Thyroid gland (tissue), 4 donors: ENCODE data around the gene SPEG. TPM values are rescaled to one million over a fixed set of nuclear protein-coding genes. Genes with fewer than 3 reads are reported as not detected.

Experiments used
- DNase-seq, 2 donors: peaks; one replicate each; pipeline ENCODE4 v3.0.0-alpha.2; 2019
- H3K27ac ChIP-seq, 3 donors: fragments of 200-600 bp; sonication (generic); 1 replicate in 2 of 3; 2 replicates in 1 of 3; pipeline ENCODE4 v1.5.1; 2016 to 2019; ENCODE audit warnings: mild to moderate bottlenecking in 1 of 3, moderate library complexity in 1 of 3
- H3K27me3 ChIP-seq: fragments of 200-600 bp; sonication (generic); one replicate; pipeline ENCODE4 v1.5.1; 2019
- H3K36me3 ChIP-seq, 2 donors: fragments of 200-600 bp; sonication (generic); one replicate each; pipeline ENCODE4 v1.5.1; 2016 to 2019
- H3K4me1 ChIP-seq, 2 donors: fragments of 200-600 bp; sonication (generic); one replicate each; pipeline ENCODE4 v1.5.1; 2017 to 2019
- H3K4me3 ChIP-seq, 3 donors: fragments of 200-600 bp; sonication (generic); replicated peaks in 1 of 3; 1 replicate in 2 of 3; 2 replicates in 1 of 3; pipeline ENCODE4 v1.5.1; 2016; ENCODE audit warnings: mild to moderate bottlenecking in 1 of 3
- H3K9me3 ChIP-seq: fragments of 200-600 bp; sonication (generic); one replicate; pipeline ENCODE4 v1.5.1; 2017
- POLR2A ChIP-seq, 2 donors: fragments of 450-650 bp; IDR thresholded peaks; one replicate each; pipeline ENCODE4 v1.6.1; 2017; ENCODE audit warnings: antibody characterized with exemption in 2 of 2, mild to moderate bottlenecking in 2 of 2, moderate library complexity in 1 of 2
- WGBS, 2 donors: methylation state at CpG; one replicate each; pipeline ENCODE4 v1.1.5; 2017; 5-methylcytosine and 5-hydroxymethylcytosine counted together
- intact Hi-C: fragments of 100-400 bp; cut with DNase I; formaldehyde crosslinking; loops from one replicate; pipeline ENCODE4 v1.15.1; 2023
- total RNA-seq, 4 donors: library from RNA; depleted of rRNA; stranded (reverse); fragments of >200 nt; gene quantifications; one replicate each; pipeline ENCODE4 v1.2.3, GENCODE V29; 2016
- TF ChIP-seq, protein P1 (sequence below), 6 experiments: fragments of 200-600 bp in 3 of 6; fragments of 450-650 bp in 3 of 6; sonication (generic) in 3 of 6; IDR thresholded peaks; one replicate each; pipeline ENCODE4 v1.5.1; 2016 to 2019; ENCODE audit warnings: antibody characterized with exemption in 6 of 6, mild to moderate bottlenecking in 2 of 6, inconsistent platforms in 1 of 6, moderate library complexity in 1 of 6

Gene SPEG
- total RNA-seq, 4 donors from 2014 or later: 1.9 to 3.5 (median 3.3) TPM

DNA sequence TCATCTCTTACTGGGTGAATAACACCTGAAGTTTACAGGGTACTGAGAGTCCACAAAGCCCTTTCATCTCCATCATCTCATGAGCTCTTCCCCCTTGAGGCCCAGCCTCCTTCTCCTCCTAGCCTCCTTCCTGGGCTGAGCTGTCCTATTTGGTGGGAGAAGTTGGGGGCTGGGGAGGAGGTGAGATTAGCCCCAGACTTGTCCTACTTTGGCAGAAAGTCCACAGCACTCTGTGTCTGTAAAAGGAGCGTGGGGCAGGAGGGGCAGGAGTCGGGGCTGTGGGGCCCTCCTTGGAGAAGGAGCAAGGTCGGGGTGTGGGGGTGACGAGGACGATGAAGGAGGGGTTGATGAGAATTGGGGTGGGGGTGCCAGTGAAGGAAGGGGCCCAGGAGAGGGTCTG lies 26.4 kb upstream of the SPEG start:
- intact Hi-C loops: loop anchor here (5.0 to 10.0 kb wide), 2 partner anchors 44 to 227 kb away; no protein-coding TSS in a partner anchor
- no peaks in the 10 kb centered on the region for H3K9me3 ChIP-seq
- TF ChIP-seq, protein P1, sequence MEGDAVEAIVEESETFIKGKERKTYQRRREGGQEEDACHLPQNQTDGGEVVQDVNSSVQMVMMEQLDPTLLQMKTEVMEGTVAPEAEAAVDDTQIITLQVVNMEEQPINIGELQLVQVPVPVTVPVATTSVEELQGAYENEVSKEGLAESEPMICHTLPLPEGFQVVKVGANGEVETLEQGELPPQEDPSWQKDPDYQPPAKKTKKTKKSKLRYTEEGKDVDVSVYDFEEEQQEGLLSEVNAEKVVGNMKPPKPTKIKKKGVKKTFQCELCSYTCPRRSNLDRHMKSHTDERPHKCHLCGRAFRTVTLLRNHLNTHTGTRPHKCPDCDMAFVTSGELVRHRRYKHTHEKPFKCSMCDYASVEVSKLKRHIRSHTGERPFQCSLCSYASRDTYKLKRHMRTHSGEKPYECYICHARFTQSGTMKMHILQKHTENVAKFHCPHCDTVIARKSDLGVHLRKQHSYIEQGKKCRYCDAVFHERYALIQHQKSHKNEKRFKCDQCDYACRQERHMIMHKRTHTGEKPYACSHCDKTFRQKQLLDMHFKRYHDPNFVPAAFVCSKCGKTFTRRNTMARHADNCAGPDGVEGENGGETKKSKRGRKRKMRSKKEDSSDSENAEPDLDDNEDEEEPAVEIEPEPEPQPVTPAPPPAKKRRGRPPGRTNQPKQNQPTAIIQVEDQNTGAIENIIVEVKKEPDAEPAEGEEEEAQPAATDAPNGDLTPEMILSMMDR (IDR thresholded peaks at IDR 0.05): no peak
- TF ChIP-seq POLR2A (IDR thresholded peaks at IDR 0.05): no peak
- H3K36me3 ChIP-seq: no peaks in the 10 kb centered on the region
- no peaks in the 10 kb centered on the region for H3K27me3 ChIP-seq
- H3K4me3 ChIP-seq: no peak overlapping the region
- no peak for DNase-seq
- 86% methylated on average over 5 of the region's 5 CpGs for WGBS, 2 donors
- H3K4me1 ChIP-seq: peaks cover 0 to under 1% of the 10 kb centered on the region in 2 donors
- no peak overlapping the region for H3K27ac ChIP-seq

DNA sequence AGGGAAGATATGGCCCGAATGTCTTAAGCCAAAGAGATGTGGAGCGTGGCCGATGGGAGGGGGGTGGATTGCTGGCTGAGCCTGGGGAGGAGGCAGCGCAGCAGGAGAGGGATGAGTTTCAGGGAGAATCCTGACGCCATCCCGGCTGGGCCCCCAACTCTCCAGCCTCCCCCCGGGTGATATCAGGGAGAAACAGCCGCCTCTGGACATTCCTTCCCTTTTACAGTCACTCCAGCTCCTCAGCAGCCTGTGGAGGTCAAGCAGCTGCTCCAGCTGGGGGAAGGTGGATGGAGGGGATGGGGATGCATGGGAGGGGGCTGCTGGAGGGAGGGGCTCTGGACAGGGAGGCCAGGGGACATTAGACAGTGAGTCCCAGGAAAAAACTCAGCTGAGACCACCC lies 26.0 kb upstream of the SPEG start:
- Histone ChIP-seq H3K27me3 (no peaks in the 10 kb centered on the region), H3K27ac (no peak overlapping the region), H3K4me1 (no peaks in the 10 kb centered on the region), H3K4me3 (no peak overlapping the region), H3K36me3 (no peaks in the 10 kb centered on the region), H3K9me3 (no peaks in the 10 kb centered on the region)
- intact Hi-C loops: loop anchor here (5.0 to 10.0 kb wide), 2 partner anchors 44 to 226 kb away; no protein-coding TSS in a partner anchor
- TF ChIP-seq, protein P1 (IDR thresholded peaks at IDR 0.05): no peak
- TF ChIP-seq POLR2A (IDR thresholded peaks at IDR 0.05): no peak
- DNase-seq: no peak
- 61 to 66% methylated on average over 8 of the region's 8 CpGs for WGBS, 2 donors

DNA sequence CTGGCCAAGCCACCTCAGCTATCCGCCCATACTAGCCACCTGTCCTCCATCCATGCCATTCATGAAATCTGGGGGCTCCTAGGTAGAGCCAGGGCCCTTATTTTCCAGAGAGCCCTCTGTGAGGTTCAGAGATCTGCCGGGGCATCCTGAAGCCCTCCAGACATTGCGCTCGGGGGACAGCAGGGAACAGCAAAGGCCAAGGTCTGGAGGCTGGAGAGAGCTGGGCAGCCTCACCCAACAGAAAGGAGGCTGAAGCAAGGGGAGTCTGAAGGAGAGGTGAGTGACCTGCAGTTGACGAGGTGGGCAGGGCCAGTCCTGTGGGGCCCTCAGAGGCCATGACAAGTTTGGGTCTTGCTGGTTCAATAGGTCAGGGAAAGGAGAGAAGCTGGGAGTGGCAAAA lies 25.0 kb upstream of the SPEG start:
- Histone ChIP-seq H3K4me3 (no peak overlapping the region), H3K9me3 (no peaks in the 10 kb centered on the region), H3K27ac (no peak overlapping the region), H3K27me3 (no peaks in the 10 kb centered on the region), H3K4me1 (no peaks in the 10 kb centered on the region), H3K36me3 (no peaks in the 10 kb centered on the region)
- intact Hi-C loops: loop anchor here (5.0 to 10.0 kb wide), 2 partner anchors 43 to 225 kb away; no protein-coding TSS in a partner anchor
- 93 to 94% methylated on average over 5 of the region's 5 CpGs for WGBS, 2 donors
- DNase-seq: no peak
- TF ChIP-seq, protein P1 (IDR thresholded peaks at IDR 0.05): no peak
- no peak for TF ChIP-seq POLR2A (IDR thresholded peaks at IDR 0.05)

DNA sequence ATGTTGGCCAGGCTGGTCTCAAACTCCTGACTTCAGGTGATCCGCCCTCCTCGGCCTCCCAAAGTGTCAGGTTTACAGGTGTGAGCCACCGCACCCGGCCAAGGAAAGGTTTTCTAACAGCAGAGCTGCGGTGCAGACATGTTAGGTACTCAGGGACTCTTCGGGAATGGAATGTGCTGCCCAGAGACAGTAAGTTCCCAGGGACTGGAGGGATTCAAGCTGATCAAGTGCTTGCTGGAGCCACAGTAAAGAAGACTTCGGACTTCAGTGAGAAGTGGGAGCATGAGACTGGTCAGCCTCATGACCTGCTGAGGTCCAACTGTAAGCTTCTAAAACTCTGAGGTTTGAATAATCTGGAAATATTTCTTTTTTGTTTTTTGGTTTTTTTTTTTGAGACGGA lies 24.3 kb upstream of the SPEG start:
- intact Hi-C loops: no loop called here
- no peaks in the 10 kb centered on the region for H3K36me3 ChIP-seq
- no peak overlapping the region for H3K4me3 ChIP-seq
- DNase-seq: no peak
- no peaks in the 10 kb centered on the region for H3K4me1 ChIP-seq
- no peaks in the 10 kb centered on the region for H3K9me3 ChIP-seq
- no peaks in the 10 kb centered on the region for H3K27me3 ChIP-seq
- WGBS, 2 donors: 80 to 88% methylated on average over 8 of the region's 8 CpGs
- H3K27ac ChIP-seq: no peak overlapping the region
- TF ChIP-seq, protein P1 (IDR thresholded peaks at IDR 0.05): no peak
- no peak for TF ChIP-seq POLR2A (IDR thresholded peaks at IDR 0.05)

DNA sequence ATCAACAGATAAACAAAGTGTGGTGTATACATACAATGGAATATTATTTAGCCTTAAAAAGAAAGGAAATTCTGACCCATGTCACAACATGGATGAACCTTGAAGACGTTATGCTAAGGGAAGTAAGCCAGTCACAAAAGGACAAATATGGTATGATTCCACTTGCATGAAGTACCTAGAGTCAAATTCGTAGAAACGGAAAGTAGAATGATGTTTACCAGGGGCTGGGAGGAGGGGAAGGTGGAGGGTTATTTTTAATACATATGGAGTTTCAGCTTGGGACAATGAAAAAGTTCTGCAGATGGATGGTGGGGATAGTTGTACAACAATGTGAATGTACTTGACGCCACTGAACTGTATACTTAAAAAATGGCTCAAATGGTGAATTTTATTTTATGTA lies 19.8 kb upstream of the SPEG start:
- Histone ChIP-seq H3K4me1 (peaks cover 0 to 11% of the 10 kb centered on the region in 2 donors), H3K27me3 (peaks cover 9% of the 10 kb centered on the region), H3K36me3 (no peaks in the 10 kb centered on the region), H3K9me3 (no peaks in the 10 kb centered on the region), H3K4me3 (no peak overlapping the region), H3K27ac (no peak overlapping the region)
- intact Hi-C loops: no loop called here
- no peak for DNase-seq
- no peak for TF ChIP-seq POLR2A (IDR thresholded peaks at IDR 0.05)
- TF ChIP-seq, protein P1 (IDR thresholded peaks at IDR 0.05): no peak
- WGBS, 2 donors: 75 to 76% methylated on average over 4 of the region's 4 CpGs
